ENCODE data around the gene ESYT1. TPM values are rescaled to one million over a fixed set of nuclear protein-coding genes. Genes with fewer than 3 reads are reported as not detected.

The ESYT1 gene
- total and polyA plus RNA-seq, 9 of the 15 experiments (the other 6 are each of a cell fraction or from before 2014, with no cell fraction given): 132 to 420 (median 164) TPM

DNA sequence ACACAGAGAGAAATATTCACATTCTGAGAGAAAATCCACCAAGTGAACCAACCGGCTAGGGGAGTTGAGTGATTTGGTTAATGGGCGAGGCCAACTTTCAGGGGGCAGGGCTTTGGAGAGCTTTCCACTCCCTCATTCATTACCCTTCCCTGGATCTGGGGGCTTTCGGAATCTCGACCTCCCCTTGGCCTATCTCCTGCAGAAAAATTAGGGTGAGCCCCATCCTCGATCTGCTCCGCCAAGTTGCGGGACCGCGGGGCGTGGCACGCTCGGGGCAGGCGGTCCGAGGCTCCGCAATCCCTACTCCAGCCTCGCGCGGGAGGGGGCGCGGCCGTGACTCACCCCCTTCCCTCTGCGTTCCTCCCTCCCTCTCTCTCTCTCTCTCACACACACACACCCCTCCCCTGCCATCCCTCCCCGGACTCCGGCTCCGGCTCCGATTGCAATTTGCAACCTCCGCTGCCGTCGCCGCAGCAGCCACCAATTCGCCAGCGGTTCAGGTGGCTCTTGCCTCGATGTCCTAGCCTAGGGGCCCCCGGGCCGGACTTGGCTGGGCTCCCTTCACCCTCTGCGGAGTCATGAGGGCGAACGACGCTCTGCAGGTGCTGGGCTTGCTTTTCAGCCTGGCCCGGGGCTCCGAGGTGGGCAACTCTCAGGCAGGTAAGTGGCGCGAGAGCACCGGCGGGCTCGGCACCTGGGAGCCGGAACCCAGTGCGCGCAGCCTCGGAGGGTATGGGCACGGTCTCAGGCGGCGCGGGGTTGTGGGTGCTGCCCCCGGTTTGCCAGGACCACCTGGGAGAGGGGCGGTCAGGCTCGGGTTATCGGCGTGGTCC lies 48.1 kb upstream of the ESYT1 start, which contains the start of gene ERBB3 (continued):
- TF ChIP-seq ZNF436 (CRISPR knock-in tag; IDR thresholded peaks at IDR 0.05): no peak
- TF ChIP-seq, protein P1, sequence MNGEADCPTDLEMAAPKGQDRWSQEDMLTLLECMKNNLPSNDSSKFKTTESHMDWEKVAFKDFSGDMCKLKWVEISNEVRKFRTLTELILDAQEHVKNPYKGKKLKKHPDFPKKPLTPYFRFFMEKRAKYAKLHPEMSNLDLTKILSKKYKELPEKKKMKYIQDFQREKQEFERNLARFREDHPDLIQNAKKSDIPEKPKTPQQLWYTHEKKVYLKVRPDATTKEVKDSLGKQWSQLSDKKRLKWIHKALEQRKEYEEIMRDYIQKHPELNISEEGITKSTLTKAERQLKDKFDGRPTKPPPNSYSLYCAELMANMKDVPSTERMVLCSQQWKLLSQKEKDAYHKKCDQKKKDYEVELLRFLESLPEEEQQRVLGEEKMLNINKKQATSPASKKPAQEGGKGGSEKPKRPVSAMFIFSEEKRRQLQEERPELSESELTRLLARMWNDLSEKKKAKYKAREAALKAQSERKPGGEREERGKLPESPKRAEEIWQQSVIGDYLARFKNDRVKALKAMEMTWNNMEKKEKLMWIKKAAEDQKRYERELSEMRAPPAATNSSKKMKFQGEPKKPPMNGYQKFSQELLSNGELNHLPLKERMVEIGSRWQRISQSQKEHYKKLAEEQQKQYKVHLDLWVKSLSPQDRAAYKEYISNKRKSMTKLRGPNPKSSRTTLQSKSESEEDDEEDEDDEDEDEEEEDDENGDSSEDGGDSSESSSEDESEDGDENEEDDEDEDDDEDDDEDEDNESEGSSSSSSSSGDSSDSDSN (IDR thresholded peaks at IDR 0.05; ENCODE audit: borderline replicate concordance in 1 of 2, low read depth in 2 of 2, low read length in 2 of 2): peak; percentile 11 to 53; a peak in 1 of 4 replicates
- TF ChIP-seq, protein P2, sequence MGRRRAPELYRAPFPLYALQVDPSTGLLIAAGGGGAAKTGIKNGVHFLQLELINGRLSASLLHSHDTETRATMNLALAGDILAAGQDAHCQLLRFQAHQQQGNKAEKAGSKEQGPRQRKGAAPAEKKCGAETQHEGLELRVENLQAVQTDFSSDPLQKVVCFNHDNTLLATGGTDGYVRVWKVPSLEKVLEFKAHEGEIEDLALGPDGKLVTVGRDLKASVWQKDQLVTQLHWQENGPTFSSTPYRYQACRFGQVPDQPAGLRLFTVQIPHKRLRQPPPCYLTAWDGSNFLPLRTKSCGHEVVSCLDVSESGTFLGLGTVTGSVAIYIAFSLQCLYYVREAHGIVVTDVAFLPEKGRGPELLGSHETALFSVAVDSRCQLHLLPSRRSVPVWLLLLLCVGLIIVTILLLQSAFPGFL (CRISPR knock-in tag; IDR thresholded peaks at IDR 0.05): no peak
- peak in 1 of 2 experiments; percentile 96; a peak in 2 of 4 replicates for TF ChIP-seq KDM1A (IDR thresholded peaks at IDR 0.05)
- TF ChIP-seq KLF1 (tag; IDR thresholded peaks at IDR 0.05): peak; percentile 40; the same call in 1 of the 2 replicates
- peak; percentile 73; the same call in 1 of the 2 replicates for TF ChIP-seq RNF2 (IDR thresholded peaks at IDR 0.05)
- TF ChIP-seq, protein P3, sequence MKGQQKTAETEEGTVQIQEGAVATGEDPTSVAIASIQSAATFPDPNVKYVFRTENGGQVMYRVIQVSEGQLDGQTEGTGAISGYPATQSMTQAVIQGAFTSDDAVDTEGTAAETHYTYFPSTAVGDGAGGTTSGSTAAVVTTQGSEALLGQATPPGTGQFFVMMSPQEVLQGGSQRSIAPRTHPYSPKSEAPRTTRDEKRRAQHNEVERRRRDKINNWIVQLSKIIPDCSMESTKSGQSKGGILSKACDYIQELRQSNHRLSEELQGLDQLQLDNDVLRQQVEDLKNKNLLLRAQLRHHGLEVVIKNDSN (CRISPR knock-in tag; IDR thresholded peaks at IDR 0.05): peak; percentile 29; the same call in 1 of the 2 replicates
- TF ChIP-seq, protein P4, sequence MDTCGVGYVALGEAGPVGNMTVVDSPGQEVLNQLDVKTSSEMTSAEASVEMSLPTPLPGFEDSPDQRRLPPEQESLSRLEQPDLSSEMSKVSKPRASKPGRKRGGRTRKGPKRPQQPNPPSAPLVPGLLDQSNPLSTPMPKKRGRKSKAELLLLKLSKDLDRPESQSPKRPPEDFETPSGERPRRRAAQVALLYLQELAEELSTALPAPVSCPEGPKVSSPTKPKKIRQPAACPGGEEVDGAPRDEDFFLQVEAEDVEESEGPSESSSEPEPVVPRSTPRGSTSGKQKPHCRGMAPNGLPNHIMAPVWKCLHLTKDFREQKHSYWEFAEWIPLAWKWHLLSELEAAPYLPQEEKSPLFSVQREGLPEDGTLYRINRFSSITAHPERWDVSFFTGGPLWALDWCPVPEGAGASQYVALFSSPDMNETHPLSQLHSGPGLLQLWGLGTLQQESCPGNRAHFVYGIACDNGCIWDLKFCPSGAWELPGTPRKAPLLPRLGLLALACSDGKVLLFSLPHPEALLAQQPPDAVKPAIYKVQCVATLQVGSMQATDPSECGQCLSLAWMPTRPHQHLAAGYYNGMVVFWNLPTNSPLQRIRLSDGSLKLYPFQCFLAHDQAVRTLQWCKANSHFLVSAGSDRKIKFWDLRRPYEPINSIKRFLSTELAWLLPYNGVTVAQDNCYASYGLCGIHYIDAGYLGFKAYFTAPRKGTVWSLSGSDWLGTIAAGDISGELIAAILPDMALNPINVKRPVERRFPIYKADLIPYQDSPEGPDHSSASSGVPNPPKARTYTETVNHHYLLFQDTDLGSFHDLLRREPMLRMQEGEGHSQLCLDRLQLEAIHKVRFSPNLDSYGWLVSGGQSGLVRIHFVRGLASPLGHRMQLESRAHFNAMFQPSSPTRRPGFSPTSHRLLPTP (IDR thresholded peaks at IDR 0.05; ENCODE audit: borderline replicate concordance, extremely low read depth, insufficient read length): no peak
- peak; percentile 79 for TF ChIP-seq POLR2G (IDR thresholded peaks at IDR 0.05; ENCODE audit: low read depth, low read length)
- no peak for TF ChIP-seq ARID2 (IDR thresholded peaks at IDR 0.05)
- TF ChIP-seq, protein P5, sequence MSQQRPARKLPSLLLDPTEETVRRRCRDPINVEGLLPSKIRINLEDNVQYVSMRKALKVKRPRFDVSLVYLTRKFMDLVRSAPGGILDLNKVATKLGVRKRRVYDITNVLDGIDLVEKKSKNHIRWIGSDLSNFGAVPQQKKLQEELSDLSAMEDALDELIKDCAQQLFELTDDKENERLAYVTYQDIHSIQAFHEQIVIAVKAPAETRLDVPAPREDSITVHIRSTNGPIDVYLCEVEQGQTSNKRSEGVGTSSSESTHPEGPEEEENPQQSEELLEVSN (IDR thresholded peaks at IDR 0.05; ENCODE audit: borderline replicate concordance in 1 of 2, extremely low read depth in 1 of 2, insufficient read depth in 1 of 2, insufficient read length in 1 of 2, low read depth in 1 of 2, low read length in 1 of 2, poor library complexity in 1 of 2, severe bottlenecking in 1 of 2): peak; percentile 55 to 84
- TF ChIP-seq BDP1 (IDR thresholded peaks at IDR 0.05; ENCODE audit: insufficient read depth, insufficient read length): no peak
- TF ChIP-seq RUNX1 (IDR thresholded peaks at IDR 0.05; ENCODE audit: low read depth): no peak
- no peak for TF ChIP-seq RAD21 (CRISPR knock-in tag; conservative IDR thresholded peaks at IDR 0.05 in 1 of 2, IDR thresholded peaks at IDR 0.05 in 1 of 2)
- TF ChIP-seq, protein P6, sequence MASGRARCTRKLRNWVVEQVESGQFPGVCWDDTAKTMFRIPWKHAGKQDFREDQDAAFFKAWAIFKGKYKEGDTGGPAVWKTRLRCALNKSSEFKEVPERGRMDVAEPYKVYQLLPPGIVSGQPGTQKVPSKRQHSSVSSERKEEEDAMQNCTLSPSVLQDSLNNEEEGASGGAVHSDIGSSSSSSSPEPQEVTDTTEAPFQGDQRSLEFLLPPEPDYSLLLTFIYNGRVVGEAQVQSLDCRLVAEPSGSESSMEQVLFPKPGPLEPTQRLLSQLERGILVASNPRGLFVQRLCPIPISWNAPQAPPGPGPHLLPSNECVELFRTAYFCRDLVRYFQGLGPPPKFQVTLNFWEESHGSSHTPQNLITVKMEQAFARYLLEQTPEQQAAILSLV (tag; IDR thresholded peaks at IDR 0.05): no peak
- TF ChIP-seq CBFA2T3 (IDR thresholded peaks at IDR 0.05): no peak

Measured in K562 (cell line).